GM18498 (cell line): Measurements from ENCODE around the gene FAM89B.
"Not testable (repeated sequence)": the region's sequence is repeated elsewhere in the genome, so short reads cannot be mapped to it uniquely, and the experiment has no call there.

Experiments
- ATAC-seq: cut with Tn5 transposase; IDR thresholded peaks from one replicate; pipeline ENCODE4 v1.9.1; 2021; ENCODE audit warnings: mild to moderate bottlenecking, moderate library complexity; ENCODE audit not compliant: unreplicated experiment

The FAM89B gene

GRCh38 chr11:65556470-65557279 lies 15.7 kb upstream of the FAM89B start:
- ATAC-seq = no peak

- no peak for ATAC-seq
Measured at GRCh38 chr11:65557280-65558001, 14.9 kb upstream of the FAM89B start.

GRCh38 chr11:65558002-65558929 lies 14.1 kb upstream of the FAM89B start, which contains the start of gene LTBP3:
Gene LTBP3 (minus strand): TSS chr11:65558359. CDS start chr11:65557959, 400 bp downstream.
- ATAC-seq = no peak

GRCh38 chr11:65558930-65559509 lies 13.3 kb upstream of the FAM89B start:
- no peak for ATAC-seq

- no peak for ATAC-seq
Measured at GRCh38 chr11:65559535-65559934, 12.8 kb upstream of the FAM89B start.

GRCh38 chr11:65559951-65560537 lies 12.3 kb upstream of the FAM89B start:
- ATAC-seq = no peak

- no peak for ATAC-seq
Measured at GRCh38 chr11:65560555-65561418, 11.6 kb upstream of the FAM89B start.

- ATAC-seq = no peak
Measured at GRCh38 chr11:65562020-65562419, 10.3 kb upstream of the FAM89B start.

- ATAC-seq = no peak
Measured at GRCh38 chr11:65562788-65563187, 9.6 kb upstream of the FAM89B start.

GRCh38 chr11:65563601-65564000 lies 8.7 kb upstream of the FAM89B start:
- ATAC-seq = no peak

- ATAC-seq = not testable (repeated sequence)
Measured at GRCh38 chr11:65564879-65565559, 7.3 kb upstream of the FAM89B start.

- no peak for ATAC-seq
Measured at GRCh38 chr11:65565624-65566453, 6.5 kb upstream of the FAM89B start.

GRCh38 chr11:65569164-65569972 lies 3.0 kb upstream of the FAM89B start:
- peak; percentile 3 for ATAC-seq

GRCh38 chr11:65569973-65570918 lies 2.1 kb upstream of the FAM89B start, which contains the start of gene ZNRD2:
Gene ZNRD2 (plus strand): TSS chr11:65570477. CDS start chr11:65570492, 15 bp downstream.
- peak; percentile 65 for ATAC-seq

GRCh38 chr11:65571420-65571819 lies 918 bp upstream of the FAM89B start:
- no peak for ATAC-seq

- ATAC-seq = no peak
Measured at GRCh38 chr11:65571940-65572339, 398 bp upstream of the FAM89B start.
